ENCODE data around the gene FGF14.

The FGF14 gene

DNA sequence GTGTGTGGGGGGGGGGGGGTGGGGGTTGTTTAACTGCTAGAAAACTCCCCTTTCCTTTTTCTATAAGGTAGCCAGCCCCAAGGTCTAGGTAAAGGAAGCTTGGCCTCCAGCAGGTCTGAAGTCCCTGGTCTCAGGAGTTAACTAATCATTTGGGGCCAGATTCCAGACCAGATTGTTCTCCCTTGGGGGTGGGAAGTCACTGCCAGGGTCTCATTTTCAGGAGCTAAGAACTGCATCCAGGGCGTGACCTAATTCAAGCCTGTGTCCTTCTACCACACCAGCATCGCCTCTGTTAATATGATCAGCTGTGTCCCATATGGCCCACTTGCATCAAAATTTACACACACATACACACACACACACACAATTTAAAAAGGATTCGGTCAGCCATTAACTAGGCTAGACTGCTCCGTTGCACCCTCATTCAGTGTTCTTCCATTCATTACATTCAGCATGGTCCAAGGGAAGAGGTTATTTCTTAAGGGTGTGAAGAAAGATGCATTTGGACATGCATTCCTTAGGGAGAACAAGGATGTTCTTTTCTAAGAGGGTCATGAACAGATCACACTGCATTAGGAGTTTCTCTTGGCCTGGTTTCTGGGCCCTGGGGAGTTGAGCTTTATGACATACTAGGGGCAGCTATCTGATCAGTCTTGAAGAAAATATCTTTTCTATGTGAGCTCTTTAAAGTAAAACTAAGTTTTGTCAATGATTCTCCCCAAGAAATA is 91.0 kb downstream of the FGF14 start:
- no peak for DNase-seq (ENCODE audit: low spot score)

DNA sequence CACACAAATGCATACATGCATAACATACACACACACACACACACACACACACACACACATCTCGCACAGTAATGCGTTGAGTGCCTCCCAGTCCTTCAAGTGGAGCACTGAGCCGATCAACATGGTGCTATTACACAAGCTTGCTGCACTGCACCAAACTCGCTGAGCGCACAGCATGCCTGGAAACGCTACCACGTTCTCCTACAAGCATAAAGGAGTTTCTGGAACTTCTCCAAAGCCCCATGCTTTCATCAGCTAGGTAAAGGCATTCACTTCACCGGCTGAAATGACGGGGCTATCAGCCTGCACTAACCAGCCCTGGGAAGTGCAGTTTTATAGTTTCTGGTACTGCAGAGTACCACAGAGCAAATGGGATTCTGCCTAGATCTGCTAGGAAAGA is 92.7 kb downstream of the FGF14 start:
- DNase-seq (ENCODE audit: low spot score) = no peak

DNA sequence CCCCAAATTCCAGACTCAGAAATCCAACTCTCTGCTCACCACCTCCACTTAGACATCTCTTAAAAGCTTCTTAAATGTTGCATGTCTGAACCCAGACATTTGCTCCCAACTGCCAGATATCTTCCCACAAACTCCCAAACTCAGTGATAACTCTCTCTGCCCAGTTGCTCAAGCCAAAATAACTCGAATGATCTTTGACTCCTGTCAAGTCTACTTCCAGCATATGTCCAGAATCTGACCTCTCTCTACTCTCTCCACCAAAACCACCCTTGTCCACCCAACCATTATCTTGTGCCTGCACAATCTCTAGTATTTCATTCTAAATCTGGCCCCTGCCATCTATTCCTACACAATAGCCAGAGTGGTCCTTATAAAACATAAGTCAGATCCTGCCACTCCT is 99.3 kb downstream of the FGF14 start:
- no peak for DNase-seq (ENCODE audit: low spot score)

DNA sequence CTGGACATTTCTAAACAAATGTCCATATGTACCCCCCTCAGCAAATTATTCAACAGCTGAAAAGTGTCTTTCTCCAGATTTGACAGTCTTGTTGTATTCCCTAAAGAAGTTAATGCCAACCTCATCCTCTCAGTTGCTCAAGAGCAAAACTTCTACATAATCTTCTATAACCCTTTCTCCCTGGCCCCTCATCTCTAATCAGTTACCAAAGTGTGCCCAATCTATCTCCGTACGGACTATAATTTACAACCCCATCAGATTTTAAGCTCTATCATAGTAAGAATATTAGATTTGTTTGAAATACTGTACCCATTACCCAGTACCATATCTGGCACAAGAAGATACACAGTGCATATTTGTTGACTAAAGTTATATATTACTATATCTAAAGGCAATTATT is 101.5 kb downstream of the FGF14 start:
- no peak for DNase-seq (ENCODE audit: low spot score)

DNA sequence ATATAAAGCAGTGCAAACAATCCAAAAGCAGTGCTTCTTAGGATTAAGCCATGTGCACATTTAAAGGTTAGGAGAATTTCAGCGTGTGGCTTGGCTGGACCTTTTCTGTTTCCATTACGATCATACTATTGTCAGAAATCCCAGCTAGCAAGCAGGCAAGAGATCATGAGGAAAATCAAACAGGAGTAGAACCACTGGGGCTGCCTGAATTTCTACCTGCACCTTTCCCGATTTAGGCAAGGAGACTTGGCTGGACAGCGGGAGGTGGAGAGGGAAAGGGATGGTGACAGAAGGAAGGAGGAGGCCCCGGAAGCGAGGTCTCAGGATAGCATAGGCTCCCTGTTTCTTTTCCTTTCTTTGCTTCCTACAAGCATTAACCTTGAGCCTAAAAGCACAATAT is 102.5 kb downstream of the FGF14 start:
- DNase-seq (ENCODE audit: low spot score) = no peak

DNA sequence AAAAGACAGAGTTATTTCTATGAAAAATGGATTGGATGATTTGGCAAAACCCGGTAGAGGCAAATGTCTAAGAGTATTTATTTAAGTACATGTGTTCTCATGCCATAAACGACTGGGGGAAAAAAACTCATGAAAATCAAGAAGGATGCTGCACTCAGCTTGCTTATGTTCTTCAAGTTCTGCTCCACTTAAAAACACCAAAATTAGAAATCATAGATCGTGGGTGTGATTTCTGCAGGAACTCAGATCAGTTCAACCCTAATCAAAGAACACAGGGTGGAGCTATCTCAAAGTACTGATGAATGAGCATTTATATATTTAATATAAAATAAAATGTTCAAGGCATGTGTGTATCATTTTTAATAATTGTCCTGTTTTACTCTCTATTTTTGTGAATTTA is 103.8 kb downstream of the FGF14 start:
- DNase-seq (ENCODE audit: low spot score) = no peak

DNA sequence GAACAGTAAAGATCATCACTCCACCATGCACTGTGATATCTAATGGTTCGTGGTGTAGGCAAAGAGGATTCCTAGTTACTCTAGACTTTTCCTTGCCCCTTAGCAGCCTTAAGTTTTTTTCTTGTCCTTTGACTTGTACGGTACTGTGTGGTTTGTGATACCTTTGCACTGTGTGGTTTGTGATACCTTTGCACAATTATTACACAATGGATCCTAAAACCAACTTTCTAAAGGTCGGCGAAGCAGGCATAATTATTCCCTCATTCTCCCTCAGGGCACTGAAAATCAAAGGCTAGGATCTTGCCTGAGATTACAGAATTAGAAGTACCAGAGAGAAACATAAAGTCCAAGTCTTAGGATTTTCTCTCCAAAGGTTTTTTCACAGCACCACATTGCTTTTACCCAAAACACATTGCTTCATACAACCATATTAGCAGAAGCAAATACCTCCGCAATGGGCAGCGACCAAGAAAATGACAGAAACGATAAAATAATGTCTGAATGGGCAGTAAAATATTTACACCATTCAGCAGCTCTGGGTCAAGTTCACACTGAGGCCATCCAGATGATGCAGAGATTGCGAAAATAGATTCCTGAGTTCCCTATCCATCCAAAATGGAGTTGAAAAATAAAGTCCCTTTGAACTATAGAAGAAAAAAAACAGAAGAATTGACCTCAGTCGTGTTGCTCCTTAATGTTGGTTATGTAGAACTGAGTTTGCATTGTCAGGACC is 106.4 kb downstream of the FGF14 start:
- no peak for DNase-seq (ENCODE audit: low spot score)

DNA sequence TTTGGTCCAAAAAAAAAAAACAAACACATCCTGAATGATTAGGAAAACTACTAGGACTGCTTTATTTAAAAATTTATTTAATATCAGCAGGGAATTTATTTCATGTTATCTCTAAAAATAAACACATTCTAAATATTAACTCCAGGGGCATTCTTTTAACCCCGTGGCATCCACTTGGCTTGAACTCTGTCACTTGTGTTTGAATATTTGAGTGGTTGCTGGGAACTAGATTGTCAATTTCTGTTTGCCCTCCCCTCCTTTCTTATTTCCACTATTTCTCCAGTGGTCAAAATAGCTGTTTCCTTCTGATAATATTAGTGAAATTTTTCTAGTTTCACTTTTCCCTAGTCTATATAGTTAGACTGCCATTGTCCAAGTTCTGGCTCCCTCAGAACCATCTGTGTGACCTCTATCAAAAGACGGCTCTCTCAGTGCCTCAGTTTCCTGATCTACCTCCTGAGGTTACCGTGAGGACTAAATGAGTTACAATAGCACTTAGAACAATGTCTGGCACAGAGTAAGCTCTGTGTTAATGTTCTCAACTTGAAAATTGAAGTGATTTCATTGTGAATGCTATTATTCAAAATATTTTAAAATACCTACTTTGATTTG is 107.3 kb downstream of the FGF14 start:
- DNase-seq (ENCODE audit: low spot score) = no peak

DNA sequence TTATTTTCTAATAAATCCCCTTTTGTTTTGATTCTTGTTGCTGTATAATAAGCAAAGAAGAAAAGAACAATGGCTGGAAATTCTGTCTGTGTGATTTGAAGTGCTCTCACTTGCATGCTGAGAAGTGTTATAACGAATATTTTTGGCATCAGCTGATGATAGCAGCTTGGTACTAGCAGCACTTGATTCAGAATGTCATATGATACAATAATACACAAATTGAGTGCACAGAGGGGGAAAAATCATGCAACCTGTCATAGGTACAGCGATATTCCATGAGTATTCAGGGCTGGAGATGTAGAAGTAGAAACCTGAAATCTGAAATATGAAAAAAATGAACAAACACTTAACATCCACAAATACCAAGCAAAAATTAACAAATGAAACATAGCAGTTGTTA is 108.1 kb downstream of the FGF14 start:
- no peak for DNase-seq (ENCODE audit: low spot score)

DNA sequence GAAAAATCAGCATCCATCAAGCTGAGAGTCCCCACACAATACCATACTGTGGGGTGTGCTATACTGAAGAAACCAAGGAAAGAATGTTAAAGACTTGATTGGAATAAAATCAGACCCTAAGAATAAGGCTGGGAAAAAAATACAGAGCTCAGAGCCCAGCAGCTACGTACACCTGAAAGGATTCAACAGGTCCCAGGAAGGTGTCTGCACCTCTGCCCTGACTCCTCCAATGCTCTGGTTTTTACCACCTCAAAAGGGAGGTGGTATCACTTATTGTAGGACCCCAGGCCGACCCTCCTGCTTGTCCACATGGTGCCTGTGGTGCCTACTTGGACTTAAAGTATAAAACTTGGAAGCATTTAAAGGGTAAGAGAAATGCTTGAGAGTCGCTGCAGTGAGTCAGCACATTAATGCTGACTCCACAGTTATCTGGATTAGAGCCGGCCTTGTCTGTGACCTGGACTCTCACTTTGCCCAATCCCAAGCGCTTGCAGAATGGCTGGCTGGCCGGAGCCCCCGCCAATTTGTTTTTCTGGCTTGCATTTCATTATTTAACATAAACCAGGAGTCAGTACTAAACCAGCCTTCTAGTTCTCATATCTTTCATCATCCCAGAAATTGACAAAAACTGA is 110.1 kb downstream of the FGF14 start:
- no peak for DNase-seq (ENCODE audit: low spot score)

DNA sequence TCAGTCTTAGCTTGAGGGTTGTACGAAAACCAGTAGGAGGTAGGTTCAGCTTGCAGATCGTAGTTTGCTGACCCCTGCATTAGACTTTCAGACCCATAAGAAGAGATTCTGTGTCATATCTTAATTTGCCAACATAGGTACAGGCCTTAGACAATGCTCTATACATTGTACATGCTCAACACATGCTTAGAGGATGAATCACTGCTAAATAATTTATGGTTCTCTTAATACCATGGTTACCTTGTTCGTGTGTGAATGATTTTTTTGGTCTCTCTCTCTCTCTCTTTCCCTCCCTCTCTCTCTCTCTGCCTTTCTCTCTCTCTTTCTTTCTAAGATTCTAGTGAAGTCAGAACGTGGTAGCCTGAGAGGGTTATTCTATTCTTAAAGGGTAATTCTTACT is 112.2 kb downstream of the FGF14 start:
- no peak for DNase-seq (ENCODE audit: low spot score)

DNA sequence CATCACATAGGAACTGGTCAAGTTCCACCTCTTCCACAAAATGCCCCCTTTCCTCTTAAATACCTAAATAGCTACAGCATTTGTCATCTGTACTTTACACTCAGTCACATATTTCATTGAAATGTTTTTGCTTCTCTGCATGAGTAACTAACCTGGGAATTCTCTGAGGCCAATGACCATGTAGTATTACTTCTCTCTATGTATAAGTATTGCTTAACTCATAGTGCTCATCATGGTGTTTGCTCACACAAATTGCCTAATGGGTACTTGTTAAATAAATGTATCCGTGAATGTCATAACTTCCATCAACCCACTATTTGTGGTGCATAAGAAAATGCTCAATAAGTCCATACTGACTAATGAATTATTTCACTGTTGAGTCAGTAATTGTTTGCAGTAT is 115.5 kb downstream of the FGF14 start:
- DNase-seq (ENCODE audit: low spot score) = no peak

DNA sequence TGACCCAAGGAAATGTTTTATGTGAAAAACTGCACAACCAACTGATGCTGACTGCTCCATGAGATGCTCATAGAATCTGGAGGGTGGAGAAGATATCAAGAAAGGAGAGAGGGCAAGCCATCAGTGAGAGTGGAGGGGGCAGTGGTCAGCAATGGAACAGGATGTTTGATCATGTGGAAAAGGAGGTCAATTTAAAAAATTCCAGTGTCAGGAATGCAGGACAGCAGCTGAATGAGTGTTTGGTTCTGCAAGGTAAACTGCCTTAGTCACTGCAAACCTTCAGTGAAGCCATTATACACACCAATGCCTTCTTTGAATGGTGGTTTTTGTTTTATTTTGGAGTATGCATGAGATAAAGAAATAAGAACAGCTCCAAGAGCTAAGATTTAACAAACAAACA is 121.5 kb downstream of the FGF14 start:
- no peak for DNase-seq (ENCODE audit: low spot score)

DNA sequence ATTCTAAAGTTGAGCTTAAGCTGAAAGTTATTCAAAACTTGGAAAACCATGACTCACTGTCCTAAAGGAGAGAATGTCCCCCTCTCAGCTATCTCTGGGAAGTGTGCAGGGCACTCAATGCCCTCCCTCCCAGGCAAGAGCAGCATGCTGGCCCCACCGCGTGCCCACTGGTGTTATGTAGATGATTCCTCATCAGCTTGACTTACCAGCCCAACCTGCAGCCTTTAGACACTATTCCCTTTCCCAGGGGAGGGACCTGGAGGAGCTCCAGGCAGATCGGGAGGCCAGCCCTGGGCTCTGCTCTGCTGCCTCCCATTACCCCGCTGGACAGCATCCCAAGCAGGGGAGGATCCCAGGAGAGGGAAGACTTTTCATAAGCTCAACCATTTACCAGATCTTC is 124.6 kb downstream of the FGF14 start:
- no peak for DNase-seq (ENCODE audit: low spot score)

DNA sequence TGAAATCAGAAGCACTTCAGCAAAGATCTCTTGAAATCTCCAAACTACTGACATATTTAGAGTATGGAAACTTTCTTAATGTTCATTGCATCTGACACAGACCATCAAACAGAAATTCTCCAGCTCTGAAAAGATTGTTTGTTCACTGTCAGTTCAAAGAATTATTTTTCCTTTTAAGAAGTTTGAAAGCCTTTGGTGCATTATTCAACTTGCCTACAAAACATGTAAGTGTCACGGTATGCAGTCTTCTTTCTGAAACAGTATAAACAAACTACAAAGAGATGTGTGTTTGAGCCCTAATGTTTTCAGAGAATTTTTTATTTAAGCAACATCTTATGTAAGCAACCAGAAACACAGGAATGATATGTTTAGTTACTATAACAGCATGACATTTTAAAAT is 125.4 kb downstream of the FGF14 start:
- no peak for DNase-seq (ENCODE audit: low spot score)

DNA sequence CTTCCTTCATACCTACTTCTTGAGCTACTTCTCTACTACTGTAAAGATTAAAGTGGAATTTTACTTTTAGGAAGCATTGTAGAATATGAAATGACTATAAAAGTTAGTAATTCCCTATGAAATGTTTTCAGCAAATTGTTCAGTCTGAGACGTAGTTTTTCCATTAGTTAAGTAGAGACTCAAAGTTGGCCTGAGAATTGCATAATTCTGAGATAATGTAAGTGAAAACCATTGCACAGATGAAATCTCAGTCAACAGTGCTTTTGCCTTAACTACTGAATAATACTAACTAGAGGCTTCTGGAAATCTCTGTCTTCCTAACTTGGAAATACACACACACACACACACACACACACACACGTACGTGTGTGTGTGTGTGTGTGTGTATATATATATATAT is 125.9 kb downstream of the FGF14 start:
- DNase-seq (ENCODE audit: low spot score) = no peak

DNA sequence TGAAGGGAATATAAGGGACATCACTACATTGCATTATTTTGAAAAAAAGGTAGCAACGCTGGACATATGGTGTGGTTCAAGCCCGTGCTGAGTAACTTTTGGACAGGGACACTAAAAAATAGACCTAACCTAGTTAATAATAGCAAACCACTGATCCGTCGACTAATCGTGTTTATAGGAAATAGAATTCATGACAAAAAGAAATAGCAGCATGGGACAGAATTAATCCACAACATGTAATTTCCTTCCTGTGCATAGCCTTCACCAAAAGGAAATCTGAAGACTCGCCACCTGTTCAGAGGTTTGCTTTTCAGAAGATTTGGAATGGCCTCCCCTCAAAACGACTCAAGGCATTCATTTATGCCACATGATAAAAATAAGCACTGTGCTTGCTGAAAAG is 128.7 kb downstream of the FGF14 start:
- DNase-seq (ENCODE audit: low spot score) = no peak

DNA sequence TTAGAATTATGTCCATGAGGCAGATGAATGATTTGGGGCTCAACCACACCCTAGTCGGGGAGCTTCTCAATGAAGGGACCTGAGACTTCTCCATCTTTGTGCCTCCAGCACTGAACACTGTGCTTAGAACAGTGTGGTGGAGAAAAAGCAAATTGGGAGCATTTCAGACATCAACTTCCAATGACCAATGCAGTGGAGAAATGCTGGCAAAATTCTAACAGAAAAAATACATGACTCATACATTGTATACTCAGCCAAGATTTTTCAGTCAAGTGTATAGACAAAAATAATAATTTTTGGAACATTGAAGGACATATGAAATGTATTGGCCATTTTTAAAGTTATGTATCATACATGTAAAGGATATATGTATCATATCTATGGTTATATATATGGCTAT is 134.7 kb downstream of the FGF14 start:
- no peak for DNase-seq (ENCODE audit: low spot score)

DNA sequence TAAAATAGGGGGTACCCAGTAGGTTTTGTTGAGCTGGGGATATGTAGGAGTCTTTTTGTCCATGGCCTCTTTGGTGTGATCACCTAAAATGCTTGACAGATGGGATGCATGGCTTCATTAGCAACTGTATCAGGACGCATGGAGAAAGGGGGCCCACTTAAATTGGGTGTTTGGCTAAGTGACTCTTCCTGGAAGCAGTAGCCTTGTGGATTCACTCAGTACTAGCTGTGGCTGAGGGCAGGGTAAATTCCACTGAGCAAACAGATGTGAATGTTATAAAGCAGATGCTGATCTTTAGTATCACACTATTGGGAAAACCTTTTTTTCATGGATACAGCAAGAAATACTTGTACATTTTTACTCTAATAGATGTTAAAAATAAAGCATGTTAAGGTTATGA is 140.0 kb downstream of the FGF14 start:
- no peak for DNase-seq (ENCODE audit: low spot score)

DNA sequence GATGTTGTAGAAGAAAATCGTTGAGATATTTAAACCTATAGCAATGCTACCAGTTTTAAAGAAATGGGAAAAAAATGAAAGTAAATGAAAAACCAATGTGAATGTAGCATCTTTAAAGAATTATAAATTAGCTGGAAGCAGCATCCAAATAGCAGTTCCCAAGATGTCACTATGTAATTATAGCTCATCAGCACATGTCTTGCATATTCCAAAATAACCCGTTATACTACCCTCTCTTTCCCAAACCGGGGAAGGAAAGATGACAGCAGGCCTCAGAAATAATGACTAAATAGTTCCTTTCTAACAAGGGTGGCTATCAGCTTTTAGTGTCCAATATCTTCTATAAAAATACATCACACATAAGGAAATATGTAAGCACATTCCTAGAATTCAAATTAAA is 140.5 kb downstream of the FGF14 start:
- no peak for DNase-seq (ENCODE audit: low spot score)

DNA sequence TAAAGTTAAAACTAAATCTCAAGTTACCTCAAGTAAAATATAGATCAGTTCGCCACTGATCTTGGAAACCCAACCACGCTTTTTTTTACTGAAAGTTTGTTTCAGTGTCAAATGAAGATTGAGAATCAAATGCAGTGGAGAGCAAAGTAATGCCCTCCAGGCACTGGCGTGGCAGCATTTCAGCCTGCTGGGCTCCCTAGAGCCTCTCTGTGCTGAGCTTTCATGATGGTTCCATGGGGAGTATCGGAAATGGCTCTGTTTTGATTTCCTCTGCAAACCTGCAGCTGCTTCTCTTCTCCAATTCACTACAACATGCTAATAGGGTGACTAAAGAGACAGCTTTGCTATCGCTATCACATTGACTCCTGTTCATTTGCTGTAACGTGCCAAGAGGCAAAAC is 141.6 kb downstream of the FGF14 start:
- no peak for DNase-seq (ENCODE audit: low spot score)

DNA sequence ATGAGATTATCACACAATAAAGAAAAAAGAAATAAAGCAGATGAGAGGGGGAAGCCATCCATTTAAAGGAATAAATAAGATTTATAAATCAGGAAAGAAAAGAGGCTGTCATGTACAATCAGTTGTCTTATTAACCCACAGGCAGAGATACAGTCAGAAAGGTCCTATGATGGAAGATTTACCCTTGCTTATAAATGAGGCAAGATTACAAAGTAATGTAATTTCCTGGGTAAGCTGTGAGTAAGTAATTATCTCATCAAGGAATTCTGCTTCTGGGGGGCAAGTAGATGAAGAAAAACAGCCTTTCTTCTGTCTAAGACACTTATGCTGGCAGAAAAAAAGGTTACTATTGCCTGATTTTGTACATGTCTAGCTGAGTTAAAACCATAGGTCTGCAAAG is 146.4 kb downstream of the FGF14 start:
- DNase-seq (ENCODE audit: low spot score) = no peak

DNA sequence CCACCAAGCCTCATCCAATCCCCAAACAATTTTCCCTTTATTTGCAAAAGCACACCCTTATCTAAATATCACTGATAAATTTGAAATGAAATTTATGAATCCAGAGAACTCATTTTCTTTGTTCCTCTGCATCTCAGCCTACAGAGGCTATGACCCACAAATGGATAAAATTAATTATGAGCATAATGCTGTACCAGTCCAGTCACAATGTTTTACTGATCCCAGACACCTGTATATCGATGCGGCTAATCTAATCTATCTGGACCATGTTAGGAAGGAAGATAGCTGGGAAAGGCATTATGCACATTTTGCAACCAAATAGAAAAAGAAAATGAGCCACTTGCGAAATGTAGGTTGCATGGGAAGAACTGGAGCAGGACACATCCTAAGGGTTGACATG is 150.0 kb downstream of the FGF14 start:
- no peak for DNase-seq (ENCODE audit: low spot score)
